ENCODE data around the gene JOSD1.

DNA sequence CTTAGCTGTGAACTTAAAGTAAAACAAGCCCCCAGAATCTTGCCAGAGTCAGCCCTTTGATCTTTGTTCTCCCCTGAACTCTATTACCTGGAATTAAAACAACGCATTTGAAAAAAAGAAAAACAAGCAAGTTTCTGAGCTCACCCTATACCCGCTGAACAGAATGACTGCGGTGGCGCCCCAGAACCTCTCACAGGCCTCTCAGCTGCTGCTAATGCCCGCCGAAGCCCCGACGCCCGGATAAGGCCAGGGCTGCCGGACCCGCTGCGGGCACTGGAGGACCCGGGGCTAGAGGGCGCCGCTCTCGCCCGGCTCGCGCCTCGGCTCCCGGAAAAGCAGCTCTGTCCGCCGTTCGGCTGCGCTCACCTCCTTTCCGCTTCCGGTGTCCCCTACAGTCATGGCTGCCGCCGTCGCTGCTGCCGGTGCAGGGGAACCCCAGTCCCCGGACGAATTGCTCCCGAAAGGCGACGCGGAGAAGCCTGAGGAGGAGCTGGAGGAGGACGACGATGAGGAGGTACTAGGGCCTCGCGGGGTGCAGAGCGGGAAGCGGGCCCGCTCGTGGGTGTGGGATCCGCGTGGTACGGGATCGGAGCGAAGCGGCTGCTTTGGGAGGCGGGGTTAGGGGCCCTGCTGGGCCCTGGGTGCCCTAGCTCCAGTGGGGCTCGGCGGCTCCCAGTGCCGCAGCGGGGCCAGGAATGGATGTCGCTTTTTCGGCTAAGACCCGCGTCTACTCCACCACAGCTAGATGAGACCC lies 19.0 kb downstream of the JOSD1 start, which contains the start of gene TOMM22:
- TF ChIP-seq, protein P1, sequence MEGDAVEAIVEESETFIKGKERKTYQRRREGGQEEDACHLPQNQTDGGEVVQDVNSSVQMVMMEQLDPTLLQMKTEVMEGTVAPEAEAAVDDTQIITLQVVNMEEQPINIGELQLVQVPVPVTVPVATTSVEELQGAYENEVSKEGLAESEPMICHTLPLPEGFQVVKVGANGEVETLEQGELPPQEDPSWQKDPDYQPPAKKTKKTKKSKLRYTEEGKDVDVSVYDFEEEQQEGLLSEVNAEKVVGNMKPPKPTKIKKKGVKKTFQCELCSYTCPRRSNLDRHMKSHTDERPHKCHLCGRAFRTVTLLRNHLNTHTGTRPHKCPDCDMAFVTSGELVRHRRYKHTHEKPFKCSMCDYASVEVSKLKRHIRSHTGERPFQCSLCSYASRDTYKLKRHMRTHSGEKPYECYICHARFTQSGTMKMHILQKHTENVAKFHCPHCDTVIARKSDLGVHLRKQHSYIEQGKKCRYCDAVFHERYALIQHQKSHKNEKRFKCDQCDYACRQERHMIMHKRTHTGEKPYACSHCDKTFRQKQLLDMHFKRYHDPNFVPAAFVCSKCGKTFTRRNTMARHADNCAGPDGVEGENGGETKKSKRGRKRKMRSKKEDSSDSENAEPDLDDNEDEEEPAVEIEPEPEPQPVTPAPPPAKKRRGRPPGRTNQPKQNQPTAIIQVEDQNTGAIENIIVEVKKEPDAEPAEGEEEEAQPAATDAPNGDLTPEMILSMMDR (IDR thresholded peaks at IDR 0.05): peak; percentile 15 to 86 (median 22)
- TF ChIP-seq POLR2A (IDR thresholded peaks at IDR 0.05): no peak

All from vagina (tissue), 2 donors.